ENCODE results near the gene CSAD.

- TF ChIP-seq EZH2 (IDR thresholded peaks at IDR 0.05; ENCODE audit: insufficient read depth, poor library complexity, severe bottlenecking) (no peak), EZH2phosphoT487 (IDR thresholded peaks at IDR 0.05; ENCODE audit: insufficient read depth, low read depth) (no peak)
Observed at GRCh38 chr12:53194973-53195372, 14.2 kb upstream of the CSAD start.
